NCI-H774 (cell line): ENCODE measurements around the gene ALOX12.

Source experiments
- DNase-seq: peaks from one replicate; lab custom pipeline; 2025; lab: John Stamatoyannopoulos, UW

Gene ALOX12

DNA sequence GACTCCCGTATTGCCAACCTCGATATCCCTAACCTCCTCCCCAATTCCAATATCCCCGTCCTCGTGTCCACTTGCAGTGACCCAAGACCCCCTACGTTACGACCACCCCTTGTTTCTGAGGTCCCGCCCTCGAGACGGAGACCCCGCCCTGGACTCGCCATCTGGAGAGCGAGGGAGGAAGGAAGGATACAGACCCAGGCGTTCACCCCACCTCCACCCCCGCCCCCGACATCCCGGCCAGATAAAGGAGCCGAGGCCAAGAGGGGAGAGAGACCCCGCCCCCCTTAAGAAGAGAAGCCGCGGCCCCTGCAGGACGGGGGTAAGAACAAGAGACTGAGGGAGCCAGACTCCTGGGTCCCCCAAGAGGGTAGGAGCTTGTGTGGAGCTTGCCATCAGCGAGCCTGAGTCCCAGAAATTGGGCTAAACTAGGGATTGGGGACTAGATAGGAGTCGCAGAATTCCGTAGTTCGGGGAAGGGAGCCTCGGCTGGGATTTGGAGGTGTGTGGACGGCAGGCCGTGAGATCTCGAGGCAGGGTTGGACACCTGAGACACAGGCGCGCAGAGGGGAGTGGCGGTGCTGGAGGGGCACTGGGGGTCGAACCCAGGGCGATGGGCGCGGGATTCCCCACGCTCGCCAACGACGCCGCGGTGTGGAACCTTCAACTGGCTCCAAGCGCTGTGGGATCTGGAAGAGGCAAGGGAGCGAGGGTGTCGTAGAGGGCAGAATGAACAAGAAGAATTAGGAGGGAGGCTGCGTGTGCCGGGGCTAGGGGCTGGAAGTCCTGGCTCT is 27.1 kb downstream of the ALOX12 start, which contains the start of gene BCL6B:
TSS of gene BCL6B (plus strand) at position 270 of the 791 bp plus-strand sequence. CDS start 622 bp downstream, outside the sequence.
- no peak for DNase-seq

DNA sequence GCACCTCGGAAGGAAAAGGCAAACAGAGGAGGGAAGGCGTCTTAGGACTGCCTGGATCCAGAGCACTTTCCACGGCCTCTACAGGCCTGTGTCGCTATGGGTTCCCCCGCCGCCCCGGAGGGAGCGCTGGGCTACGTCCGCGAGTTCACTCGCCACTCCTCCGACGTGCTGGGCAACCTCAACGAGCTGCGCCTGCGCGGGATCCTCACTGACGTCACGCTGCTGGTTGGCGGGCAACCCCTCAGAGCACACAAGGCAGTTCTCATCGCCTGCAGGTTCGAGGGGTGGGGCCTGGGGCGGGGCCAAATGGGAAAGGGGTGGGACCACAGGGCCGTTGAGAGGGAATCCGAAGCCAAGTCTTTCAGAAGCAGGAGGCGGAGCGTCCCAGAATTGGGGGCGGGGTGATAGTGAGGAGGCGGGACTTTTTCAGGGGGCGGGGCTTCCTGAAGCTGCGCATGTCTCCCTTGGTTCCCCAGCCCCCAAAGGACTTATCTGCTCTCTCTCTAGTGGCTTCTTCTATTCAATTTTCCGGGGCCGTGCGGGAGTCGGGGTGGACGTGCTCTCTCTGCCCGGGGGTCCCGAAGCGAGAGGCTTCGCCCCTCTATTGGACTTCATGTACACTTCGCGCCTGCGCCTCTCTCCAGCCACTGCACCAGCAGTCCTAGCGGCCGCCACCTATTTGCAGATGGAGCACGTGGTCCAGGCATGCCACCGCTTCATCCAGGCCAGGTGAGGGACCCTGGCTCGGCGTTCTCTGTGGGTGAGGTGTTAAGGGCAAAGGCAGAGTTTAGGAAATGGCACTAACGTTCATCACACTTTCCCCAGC is 27.9 kb downstream of the ALOX12 start:
- peak; percentile 78 for DNase-seq

DNA sequence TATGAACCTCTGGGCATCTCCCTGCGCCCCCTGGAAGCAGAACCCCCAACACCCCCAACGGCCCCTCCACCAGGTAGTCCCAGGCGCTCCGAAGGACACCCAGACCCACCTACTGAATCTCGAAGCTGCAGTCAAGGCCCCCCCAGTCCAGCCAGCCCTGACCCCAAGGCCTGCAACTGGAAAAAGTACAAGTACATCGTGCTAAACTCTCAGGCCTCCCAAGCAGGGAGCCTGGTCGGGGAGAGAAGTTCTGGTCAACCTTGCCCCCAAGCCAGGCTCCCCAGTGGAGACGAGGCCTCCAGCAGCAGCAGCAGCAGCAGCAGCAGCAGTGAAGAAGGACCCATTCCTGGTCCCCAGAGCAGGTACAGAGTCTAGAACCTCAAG is 28.5 kb downstream of the ALOX12 start:
- DNase-seq = no peak

- DNase-seq = no peak
Measured at GRCh38 chr17:7025245-7025644, 29.4 kb downstream of the ALOX12 start.

DNA sequence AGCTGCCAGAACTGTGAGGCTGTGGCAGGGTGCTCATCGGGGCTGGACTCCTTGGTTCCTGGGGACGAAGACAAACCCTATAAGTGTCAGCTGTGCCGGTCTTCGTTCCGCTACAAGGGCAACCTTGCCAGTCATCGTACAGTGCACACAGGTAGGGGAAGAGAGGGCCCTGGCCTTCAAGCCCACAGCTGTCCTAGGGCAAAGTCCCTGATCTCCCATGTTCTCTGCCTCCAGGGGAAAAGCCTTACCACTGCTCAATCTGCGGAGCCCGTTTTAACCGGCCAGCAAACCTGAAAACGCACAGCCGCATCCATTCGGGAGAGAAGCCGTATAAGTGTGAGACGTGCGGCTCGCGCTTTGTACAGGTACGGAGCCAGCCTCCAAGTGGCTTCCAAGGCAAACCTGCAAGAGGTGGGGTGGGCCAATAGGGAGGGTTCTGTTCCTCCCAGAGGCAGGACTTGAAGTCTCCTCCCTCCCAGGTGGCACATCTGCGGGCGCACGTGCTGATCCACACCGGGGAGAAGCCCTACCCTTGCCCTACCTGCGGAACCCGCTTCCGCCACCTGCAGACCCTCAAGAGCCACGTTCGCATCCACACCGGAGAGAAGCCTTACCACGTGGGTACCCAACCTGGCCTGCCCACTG is 30.7 kb downstream of the ALOX12 start:
- no peak for DNase-seq

- DNase-seq = no peak
Measured at GRCh38 chr17:7027335-7027734, 31.5 kb downstream of the ALOX12 start.

GRCh38 chr17:7029096-7029495 is 33.2 kb downstream of the ALOX12 start:
- DNase-seq = no peak

GRCh38 chr17:7029659-7030058 is 33.8 kb downstream of the ALOX12 start:
- no peak for DNase-seq

- DNase-seq = no peak
Measured at GRCh38 chr17:7034955-7035590, 39.2 kb downstream of the ALOX12 start.

- DNase-seq = peak; percentile 87
Measured at GRCh38 chr17:7035591-7036368, 39.9 kb downstream of the ALOX12 start, which contains the start of gene SLC16A13. Gene SLC16A13, plus strand, starts transcription at chr17:7036015. Its CDS starts 368 bp downstream, at chr17:7036383.

DNA sequence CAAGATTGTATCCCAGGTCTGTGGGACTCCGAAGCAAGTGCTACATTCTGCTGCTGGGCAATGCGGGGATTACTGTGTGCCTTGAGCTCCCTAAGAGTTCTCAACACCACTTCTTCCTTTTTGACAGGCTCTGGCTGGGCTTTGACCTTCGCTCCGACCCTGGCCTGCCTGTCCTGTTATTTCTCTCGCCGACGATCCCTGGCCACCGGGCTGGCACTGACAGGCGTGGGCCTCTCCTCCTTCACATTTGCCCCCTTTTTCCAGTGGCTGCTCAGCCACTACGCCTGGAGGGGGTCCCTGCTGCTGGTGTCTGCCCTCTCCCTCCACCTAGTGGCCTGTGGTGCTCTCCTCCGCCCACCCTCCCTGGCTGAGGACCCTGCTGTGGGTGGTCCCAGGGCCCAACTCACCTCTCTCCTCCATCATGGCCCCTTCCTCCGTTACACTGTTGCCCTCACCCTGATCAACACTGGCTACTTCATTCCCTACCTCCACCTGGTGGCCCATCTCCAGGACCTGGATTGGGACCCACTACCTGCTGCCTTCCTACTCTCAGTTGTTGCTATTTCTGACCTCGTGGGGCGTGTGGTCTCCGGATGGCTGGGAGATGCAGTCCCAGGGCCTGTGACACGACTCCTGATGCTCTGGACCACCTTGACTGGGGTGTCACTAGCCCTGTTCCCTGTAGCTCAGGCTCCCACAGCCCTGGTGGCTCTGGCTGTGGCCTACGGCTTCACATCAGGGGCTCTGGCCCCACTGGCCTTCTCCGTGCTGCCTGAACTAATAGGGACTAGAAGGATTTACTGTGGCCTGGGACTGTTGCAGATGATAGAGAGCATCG is 42.4 kb downstream of the ALOX12 start:
- no peak for DNase-seq

- DNase-seq = no peak
Measured at GRCh38 chr17:7039832-7040231, 44.0 kb downstream of the ALOX12 start.

DNA sequence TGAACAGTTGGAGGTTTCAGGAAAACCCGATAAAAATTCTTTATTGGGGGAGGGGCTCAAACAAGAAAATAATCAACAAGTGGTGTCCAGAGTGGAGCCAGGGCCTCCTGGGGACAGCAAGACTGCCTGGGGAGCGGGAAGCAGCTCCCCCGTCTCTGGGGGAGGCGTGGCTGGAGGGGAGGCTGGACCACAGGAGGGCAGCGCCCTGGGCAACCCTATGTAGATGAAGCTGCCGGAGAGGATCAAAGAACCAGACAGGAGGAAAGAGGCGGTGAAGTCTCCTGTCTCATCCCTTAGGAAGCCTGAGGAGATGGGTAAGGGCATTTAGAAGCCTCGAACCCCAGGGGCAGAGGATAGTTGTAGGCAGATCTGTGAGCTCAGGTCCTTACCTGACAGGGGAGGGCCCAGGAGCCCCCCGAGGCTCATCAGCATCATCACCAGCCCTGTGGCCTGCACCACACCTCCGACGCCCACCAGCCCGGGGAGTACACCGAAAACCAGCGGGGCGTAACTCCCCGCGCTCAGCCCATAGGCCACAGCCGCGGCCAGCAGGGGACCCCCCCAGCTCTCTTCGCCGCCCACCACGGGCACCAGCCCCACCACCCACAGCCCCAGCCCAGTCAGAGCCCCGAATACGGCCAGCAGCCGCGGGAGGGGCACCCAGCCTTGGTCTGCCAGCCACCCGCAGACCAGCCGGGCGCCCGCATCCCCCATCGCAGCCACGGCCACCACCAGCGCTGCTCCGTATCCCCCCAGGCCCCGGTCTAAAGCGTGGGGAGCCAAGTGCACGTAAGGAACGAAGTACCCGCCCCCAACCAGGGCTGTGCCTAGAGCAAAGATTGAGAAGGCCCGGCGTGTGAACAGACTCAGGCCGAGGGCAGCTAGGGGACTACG is 46.0 kb downstream of the ALOX12 start:
- DNase-seq = no peak

DNA sequence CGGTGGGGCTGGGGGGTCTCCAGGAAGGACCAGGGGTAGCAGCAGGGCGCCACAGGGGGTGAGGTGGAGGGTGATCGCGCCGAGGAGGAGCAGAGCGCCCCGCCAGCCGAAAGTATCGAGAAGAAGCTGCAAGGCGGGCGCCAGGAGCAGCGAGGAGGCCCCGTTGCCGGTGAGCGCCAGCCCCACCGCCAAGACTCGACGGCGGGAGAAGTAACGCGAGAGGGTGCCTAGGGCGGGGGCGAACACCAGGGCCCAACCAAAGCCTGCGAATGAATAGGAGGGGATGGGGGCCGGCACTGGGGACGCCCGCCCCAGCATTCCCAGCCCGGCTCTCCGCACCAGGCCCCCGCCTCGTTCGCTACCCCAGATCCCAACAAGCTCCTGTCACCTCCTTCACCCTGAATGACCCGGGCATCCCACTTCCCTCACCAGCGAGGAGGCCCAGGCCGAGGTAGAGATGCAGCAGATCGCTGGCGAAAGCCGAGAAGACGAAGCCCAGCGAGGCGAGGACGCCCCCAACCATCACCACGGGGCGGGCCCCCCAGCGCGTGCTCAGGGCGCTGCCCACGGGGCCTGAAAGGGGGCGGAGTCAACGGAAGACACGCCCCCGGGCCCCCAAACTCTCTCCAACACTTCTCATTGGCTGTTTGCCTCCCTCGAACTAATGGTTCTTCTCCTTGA is 46.8 kb downstream of the ALOX12 start:
- no peak for DNase-seq

DNA sequence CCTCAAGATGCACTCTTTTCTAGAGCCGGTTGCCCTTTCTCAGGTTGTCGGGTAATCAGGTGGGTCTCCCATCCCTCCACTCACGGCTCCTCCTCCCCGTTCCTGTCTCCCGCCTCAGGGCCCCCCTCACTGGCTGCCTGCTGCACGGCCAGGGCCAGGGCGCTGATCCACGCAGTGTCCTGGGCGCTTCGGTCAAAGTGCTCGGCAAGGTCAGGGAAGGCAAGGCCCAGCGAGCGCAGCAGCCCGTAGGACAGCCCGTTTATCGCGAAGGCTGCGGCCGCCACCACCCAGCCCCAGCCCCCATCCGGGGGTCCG is 47.3 kb downstream of the ALOX12 start:
- DNase-seq = no peak

GRCh38 chr17:7043497-7044198 is 47.8 kb downstream of the ALOX12 start, which contains the start of gene SLC16A11:
Gene SLC16A11, minus strand, starts transcription at chr17:7044092. Its CDS starts 579 bp downstream, at chr17:7043513.
- peak; percentile 31 for DNase-seq

GRCh38 chr17:7045492-7046126 is 49.8 kb downstream of the ALOX12 start:
- peak; percentile 6 for DNase-seq
